ENCODE measurements around the gene SETBP1.

Gene SETBP1

DNA sequence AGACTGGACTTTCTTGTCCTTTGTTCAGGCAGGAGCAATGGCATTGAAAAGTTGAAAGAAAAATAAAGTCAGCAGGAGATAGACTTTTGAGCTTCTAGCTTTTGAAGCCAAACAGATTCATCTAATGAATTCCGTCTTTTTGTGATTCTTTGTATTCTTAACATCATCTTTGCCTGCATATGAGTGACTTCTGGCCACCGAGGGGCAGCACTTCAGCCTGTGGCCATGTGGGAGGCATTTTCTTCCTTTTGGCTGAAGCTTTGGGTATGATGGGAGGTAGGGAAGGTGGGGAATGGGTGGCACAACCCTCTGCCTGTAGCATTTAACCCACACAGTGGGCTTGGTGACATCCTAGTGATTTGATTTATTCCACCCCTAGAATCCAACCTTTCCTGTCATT, 220.6 kb downstream of the SETBP1 start:
- no peak for DNase-seq (ENCODE audit: low spot score)

DNA sequence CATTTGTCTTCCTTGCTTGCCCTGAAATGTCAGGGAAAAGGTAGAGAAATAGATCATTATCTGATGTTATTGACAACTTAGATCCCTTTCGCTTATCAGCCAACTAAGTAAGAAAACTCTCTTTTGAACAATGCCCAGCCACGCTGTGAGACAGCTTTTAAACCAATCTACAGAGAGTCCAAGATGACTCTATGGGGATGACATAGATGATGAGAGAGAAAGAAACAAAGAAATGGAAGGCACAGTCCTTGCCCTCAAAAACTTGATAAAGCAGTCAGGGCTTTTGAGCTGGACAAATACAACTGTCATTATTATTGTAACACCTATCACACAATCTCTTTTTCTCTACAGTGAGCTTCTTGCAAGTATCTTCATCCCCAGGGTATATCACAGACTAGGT, 222.6 kb downstream of the SETBP1 start:
- DNase-seq (ENCODE audit: low spot score): no peak

DNA sequence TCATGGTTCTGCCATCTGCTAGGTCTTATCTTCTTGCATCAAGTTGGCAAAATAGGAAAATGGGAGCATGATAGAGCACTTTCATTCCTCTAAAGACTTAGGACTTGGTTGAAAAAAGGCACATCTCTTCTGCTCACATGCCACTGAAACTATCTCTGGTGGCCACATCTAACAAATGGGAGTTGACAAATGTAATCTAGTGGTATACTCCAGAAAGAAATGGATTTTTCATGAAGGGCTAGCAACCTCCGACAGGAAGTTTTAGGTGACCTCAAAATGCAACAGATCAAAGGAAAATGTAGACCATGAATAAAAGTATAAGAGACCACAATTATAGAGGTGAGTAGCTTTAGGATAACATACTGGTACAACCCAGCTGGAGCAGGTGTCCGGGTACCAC, 224.1 kb downstream of the SETBP1 start:
- no peak for DNase-seq (ENCODE audit: low spot score)

DNA sequence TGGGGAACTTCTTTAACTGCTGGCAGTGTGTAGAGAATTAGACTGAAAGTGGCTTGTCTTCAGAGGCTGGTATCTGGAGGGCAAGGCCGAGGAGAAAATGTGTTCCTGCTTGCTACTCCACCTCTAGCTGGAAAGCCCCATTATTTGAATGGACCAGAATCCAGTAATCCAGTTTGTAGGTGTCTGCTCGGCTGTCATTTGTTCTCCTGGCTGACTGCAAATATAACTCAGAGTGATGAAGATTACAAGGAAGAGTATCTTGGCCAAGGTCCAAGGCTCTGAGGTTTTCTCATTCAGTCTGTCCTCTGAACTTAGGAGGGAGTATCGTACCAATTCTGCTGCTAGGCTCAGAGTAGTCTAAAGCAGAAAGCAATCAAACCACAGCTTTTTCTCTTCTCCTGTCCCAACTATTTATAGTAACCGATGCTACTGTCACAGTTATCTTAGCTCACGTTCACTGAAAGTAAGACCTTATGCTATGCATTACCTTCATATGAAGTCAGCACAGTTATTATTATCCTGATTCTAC, 228.6 kb downstream of the SETBP1 start:
- DNase-seq (ENCODE audit: low spot score): no peak

DNA sequence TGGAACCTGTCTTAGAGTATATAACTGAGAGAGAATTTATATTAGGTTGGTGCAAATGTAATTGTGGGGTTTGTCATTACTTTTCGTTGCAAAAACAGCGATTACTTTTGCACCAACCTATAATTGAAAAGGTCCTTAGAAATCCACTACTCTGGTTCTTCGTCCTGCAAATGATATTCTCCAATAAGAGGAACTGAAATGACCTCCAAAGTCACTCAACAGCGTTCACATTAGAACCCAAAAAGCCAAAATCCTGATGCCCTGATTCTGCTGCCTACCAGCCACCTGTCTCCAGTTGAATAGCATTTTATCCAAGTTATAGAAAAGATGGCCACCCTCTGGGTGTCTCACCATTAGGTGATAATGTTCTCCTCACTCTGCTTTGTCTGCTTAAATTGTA, 230.6 kb downstream of the SETBP1 start:
- no peak for DNase-seq (ENCODE audit: low spot score)

DNA sequence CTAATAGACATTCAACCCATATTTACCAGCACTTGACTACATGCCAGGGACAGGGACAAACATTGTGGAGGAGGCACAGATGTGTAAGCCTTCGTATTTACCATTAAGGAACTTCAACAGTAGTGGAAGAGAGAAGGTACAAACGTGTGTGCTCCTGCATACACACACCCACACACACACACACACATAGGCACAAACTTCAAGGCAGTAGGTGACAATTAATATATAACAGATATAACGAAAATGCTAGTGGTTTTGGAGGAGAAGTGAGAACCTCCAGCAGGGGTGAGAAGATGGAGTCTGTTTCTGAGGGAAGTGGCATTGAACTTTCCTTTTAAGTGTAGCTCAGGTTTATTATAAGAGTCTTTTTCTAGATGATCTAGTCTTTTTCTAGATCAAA, 231.1 kb downstream of the SETBP1 start:
- DNase-seq (ENCODE audit: low spot score): no peak

DNA sequence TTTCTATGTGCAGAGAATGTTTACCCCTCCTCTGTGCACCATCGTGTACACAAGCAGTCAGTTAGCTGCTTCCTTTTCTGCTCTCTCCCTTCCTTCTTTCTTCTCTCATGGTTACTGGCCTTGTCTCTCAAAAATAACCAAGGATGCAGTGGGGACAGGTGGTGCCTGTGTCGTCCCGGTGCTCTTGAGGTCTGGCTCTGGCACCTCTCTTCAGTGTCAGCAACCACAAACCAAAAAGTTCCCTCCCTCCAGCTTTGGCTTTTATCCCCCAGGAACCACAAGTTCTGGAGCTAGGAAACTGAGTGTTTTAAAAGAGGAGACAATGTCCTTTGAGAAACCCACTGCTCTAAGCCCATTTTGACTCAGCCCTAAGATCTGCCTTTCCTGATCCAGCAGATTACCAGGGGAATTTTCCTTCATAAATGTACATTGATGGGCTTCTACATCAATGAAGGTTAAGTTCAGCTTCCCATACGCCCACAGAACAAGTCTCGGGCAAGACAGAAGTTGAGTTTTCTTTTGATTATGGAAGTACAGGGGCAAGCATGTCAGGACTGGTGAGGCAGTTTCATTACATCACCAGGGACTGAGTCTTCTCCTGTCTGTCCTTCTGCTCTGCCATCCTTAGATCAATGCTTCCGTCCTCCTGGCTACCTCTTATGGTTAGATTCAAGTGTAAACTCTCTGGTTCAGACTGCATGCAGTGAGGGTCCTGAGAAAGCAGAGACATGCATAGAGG, 232.2 kb downstream of the SETBP1 start:
- no peak for DNase-seq (ENCODE audit: low spot score)

DNA sequence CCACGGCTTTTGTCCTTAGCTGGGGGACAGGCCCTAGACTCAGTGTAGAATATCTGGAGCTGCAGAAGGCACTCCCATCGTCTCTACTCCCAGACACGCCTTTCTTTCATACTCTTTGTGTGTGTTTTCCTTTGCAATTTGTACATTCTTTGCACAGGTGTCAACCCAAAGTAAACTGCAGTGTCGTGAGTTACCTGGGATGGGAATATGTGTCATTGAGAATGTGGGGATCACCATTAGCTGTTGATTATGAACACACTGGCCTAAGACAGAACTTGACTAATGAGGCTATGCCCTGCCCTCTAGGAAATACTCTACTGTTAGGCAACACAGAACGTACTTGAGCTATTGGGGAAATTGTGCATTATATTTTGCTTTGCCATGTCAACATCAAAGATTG, 233.3 kb downstream of the SETBP1 start:
- DNase-seq (ENCODE audit: low spot score): no peak

DNA sequence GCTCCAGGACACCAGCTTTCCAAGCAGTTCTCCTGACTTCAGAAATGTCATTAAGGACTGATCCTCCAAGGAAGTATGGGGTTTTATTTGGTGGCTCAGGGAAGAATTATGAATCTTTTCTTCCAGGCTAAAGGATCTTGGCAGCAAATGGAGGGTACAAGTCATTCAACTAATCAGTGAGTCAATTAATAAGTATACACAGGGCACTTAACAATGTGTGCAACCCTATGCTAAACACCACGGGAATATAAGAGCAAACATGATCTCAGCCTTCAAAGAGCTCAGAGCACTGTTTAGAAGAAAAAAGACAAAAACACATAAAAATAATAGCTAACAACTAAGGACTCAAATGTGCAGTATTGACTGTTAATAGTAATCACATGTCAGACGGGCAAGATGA, 234.5 kb downstream of the SETBP1 start:
- no peak for DNase-seq (ENCODE audit: low spot score)

DNA sequence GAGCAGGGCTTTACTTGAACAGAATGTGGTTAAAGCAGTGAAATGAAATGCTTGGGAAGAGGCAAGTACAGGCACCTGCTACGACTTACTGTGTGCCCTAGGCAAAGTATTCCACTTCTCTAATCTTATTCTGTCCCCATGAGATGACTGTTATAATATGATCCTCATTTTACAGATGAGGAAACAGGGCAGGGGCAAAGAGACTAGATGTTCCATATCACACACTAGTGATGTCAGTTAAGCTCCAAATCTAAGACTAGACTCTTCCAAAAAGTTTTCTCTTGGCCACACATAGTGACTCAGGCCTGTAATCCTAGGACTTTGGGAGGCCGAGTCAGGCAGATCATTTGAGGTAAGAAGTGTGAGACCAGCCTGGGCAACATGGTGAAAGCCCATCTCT, 235.0 kb downstream of the SETBP1 start:
- DNase-seq (ENCODE audit: low spot score): no peak

DNA sequence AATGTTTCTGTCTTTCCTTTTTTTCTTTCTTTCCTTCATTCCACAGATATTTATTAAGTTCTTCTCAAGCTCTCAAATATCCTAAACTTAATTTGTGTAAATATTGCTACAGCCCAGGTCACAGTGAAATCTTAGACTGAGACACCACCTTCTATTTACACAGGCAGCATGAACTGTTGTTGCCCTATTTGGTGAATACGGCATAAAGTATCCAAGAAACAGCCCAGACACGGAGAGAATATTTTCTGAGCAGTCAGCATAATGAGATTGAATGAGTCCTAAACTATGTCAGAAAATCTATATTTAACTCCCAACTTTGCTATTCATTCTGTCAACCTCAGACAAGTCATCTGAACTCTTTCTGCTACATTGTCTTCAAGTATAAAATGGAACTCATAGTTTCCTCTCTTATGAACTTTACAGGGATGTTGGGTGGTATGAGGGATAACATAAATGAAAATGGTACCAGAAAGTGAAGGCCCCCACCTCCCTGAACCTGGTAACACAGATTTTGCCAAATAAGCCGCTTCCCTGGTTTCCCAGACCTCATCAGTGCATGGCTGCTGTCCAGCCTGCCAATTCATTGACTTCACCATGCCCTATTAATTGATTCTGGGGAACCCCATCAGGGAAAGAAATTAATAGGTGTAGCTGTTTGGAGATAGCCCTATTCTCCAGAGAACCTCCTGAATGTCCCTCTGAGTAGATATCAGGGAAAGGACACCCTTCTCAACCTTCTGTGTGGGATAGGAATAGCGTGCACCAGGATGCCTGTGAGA, 235.9 kb downstream of the SETBP1 start:
- no peak for DNase-seq (ENCODE audit: low spot score)

DNA sequence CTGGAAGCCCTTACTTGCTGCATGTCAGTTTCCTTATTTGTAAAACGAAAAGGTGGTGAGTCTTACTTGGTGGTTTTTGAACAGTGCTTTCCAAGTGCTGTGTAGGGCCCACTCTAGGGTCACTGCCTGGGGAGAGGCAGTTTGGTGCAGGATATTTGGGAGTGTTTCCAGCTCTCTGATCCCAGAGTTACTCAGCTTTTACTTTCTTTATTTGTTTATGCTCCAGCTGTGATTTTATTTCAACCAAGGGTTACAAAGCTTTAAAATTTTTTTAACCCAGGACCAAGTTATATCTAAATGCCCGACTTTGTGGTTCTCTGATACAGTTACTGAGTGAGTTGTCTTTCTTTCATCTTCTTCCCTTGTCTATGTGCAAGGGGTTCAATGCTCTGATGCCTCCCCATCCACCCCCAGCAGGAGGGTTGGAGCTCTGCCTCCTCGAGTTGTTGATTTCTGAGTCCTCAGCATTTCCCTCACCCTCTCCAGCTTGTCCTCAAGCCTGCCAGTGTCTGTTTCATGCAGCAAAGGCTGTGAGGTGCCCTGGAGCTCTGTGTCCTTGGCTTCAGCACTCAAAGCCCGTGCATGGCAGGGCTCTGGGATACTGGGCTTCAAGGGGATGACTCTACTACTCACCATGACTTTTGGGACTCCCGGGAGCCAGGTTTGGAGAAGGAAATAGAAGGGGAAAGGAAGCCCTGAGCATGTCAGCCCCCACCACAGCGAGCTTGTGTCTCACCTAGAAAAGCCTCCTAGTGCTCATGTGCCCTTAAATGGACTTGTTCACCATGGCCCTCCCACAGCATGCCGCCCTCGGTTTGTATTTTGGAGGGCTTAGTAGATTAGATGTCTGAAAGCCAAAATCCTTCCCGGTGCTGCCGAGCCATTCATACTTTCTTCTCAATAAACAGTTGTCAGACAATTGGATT, 236.8 kb downstream of the SETBP1 start:
- no peak for DNase-seq (ENCODE audit: low spot score)

DNA sequence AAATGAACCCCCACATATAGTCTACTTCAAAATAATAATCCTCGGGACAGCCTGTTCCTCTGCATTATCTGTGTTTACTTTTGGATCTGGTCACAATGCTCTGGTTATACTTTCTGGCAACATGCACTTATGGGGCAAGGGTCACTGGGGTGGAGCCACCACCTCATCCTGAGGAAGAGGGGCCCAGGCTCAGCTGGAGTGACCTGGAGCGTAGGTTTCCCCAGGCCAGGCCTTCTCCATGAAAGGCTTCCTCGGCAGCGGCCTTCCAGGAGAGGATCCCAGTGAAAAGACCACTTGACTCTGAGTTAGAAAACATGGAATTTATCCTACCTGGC, 237.4 kb downstream of the SETBP1 start:
- no peak for DNase-seq (ENCODE audit: low spot score)

DNA sequence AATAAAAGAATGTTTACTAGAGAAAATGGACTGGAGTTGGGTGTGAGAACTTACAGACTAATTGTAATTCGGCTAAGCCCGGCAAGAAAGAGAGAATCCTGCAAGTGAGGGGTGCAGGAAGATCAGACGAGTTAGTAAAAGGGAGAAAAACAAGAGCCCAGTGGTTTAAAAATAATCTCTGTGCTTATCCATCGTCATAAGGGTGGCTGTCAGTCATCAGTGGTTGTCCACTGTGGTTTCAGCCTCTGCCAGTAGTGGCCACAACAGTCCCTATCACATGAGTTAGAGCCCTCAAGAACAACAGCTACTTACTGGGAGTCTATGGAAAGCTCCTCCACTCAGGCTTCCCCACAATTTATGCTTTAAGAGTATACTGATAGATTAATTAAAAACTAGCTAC, 239.8 kb downstream of the SETBP1 start:
- no peak for DNase-seq (ENCODE audit: low spot score)

DNA sequence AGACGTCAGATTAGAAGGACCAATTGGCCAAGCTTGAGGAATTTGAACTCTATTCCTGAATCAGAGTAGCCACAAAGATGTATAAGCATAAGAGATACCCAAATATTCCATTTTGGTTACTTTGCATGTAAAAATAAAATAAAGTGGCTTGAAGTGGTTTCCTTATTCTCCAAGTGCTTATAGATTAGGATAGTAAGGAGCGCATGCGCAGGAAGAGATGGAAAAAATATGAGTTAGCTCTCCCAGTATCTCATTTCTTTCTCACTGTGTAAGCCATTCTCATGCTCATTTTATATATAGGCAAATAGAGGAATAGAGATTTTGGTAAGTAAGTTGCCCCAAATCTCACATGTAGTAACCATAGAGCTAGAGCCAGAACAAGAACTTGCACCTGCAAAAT, 241.3 kb downstream of the SETBP1 start:
- no peak for DNase-seq (ENCODE audit: low spot score)

DNA sequence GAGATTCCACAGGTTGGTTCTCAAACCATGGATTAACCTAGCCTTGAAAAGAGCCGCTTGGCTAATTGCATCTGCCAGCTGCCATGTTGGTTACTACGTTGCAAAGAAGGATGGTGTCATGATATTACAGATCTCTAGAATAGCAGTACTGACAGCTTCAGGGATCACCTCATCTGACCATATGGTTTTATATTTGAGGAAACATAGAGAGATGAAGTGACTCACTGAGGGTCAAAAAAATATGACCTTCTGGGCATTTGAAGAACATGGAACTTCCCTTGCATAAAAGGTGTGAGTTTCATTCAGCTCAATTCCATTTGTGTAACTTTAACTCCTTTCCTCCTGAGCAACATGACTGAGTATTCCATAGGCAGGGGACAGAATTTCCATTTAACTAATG, 242.3 kb downstream of the SETBP1 start:
- no peak for DNase-seq (ENCODE audit: low spot score)

DNA sequence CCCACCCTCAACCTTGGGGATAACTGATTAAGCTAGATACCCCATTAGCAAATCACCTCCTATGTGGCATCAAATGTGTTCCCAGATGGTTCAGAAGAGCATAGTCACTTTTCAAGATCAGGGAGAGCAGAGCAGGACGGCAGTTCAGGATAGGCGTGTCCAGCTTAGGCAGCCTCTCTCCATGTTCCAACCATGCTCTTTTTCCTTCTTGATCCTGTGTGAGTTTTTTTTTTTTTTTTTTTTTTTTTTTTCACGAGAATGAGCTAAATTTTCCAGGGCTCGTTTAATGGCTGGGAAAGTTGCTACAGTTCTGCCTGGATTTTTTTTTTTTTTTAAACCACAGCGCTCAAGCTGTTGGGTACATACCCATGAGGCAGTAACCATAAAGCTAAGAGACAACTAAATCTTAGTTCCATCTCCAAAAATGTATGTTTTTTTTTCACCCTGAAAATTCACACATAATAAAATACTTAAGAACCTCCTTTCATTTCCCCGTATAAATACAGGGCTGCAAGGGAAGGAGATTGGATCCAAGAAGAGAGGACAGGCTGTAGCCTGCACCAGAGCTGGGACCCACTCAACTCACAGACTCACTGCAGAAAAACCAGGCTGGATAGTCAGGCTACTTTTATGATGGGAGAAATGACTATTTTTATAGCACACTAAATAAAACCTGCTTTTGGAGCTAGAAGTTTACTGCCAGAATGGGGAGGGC, 244.3 kb downstream of the SETBP1 start:
- DNase-seq (ENCODE audit: low spot score): no peak

DNA sequence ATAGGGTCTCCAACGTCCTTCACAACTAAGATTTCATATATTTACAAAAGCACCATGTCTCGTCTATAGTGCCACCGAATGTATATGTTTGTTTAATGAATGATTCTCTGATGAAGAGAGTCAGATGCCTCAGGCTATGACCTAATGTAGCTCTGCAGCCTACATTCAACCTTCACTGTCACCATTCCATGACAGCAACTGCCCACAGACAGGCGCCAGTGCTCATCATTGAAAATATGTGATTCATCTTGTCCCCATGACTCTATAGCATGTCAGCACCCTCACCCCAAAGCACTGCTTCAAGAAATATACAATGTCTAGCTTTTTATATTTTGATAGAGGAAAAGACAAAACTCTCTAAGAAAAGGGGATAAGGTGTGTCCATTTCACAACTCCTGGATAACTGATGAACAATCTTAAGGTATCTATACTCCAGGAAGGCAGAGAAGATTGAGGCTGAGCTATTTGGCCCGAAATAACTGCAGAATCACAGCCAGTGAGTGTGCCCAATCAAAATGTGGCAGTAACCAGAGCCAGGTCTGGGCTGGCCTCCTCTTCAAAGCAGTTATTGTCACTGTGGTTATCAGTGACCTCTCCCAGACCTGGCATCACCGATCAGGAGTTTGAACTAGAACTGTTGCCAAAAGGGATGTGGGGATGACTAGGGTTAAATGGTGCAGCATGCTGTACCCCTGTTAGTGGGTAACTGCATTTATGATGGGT, 246.6 kb downstream of the SETBP1 start:
- DNase-seq (ENCODE audit: low spot score): peak; percentile 44

DNA sequence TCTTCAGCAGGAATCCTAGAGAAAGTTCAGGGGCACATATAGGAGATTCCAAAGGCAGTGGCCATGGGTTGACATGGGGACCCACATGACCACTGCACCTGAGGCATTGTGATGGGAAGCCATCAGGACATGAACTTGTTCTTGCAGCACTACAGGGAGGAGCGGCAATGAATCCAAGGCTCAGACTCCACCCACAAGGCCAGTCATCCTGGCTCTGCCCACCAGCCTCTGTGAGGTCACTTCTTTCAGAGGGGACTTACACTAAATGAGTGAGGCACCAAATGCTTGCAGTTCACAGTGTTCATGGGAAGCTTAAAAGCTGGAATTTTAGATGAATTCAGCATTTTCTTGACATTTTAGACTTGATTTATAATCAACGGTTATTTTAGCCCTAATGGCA, 254.2 kb downstream of the SETBP1 start:
- DNase-seq (ENCODE audit: low spot score): no peak

DNA sequence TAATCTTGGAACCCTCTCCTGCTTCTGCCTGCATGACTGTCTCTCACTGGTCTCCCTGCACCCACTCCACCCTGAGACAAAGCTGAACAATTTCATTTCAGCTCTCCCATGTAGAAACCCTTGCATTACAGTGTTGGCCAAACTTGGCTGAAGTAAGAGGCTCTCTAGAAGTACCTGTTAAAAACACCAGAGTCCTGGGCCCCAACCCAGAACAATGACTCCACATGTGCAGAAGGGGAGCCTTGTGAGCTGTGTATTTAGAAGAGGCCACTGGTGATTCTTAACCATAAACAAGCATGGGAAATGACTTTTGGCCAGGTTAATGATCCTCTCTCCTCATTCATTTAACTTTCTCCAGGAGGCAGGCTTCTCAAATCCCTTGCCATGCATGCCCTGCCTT, 254.8 kb downstream of the SETBP1 start:
- no peak for DNase-seq (ENCODE audit: low spot score)

DNA sequence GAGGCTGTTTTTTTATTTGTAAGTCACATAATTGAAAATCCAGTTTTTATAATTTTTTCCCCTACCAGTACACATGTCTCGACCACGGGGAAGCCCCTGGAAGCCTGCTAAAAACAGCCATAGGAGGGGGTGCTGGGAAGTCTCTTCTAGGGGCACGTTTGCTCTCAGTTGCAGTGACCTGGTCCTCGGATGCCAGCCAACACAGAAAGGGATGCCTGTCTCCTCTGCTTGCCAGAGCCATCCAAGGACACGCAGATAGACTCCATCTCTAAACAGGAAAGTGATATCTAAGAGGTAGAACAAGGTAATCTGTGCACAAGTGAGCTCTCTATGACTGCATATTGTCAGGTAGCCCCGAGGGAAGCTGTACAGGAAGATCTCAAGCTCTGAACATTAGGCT, 255.8 kb downstream of the SETBP1 start:
- no peak for DNase-seq (ENCODE audit: low spot score)
